Measurements from ENCODE around the gene SLCO3A1.

DNA sequence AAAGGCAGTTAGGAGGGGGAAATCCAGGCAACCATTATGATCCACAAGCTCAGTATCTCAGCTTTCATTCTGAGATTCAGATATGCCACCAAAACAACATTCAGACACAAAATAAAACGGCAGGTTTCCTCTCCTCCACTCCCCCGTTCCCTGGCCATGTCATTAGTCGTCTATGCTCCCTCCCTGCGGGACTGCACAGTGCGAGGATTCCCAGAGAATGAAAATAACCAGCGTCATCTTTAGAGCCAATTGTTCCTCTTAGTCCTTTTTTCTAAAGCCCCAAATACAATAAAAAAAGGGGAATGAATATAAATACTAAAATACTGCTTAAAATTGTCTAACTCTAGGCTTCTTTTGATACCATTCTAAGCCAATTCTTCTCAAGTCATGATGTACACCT, 7.8 kb upstream of the SLCO3A1 start:
- TF ChIP-seq POLR2A (IDR thresholded peaks at IDR 0.05; ENCODE audit: low read length): no peak
- no peak for TF ChIP-seq GATA1 (IDR thresholded peaks at IDR 0.05; ENCODE audit: low read depth, low read length)

All from erythroblast (primary cell).